Fibroblast of peridontal ligament (primary cell): ENCODE measurements around the gene CUX1.

Experiments
- DNase-seq: peaks from one replicate; pipeline ENCODE4 v3.0.0-alpha.2; 2010; ENCODE audit errors: extremely low read depth

The CUX1 gene

DNA sequence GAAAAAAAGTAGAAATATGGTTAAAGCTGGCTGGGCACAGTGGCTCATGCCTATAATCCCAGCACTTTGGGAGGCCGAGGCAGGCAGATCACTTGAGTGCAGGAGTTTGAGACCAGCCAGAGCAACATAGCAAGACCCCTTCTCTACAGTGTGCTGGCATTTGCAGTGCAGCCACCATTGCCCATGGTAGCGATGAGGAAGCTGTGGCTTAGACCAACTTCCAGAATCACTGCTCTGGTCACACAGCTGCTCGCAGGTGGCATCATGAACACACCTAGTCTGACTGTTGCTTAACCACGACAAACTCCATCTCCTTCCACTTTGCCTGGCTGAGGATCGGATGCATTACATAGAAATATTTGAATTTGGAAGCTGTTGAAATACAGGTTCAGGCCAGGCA lies 137.1 kb downstream of the CUX1 start:
- DNase-seq, result no peak

DNA sequence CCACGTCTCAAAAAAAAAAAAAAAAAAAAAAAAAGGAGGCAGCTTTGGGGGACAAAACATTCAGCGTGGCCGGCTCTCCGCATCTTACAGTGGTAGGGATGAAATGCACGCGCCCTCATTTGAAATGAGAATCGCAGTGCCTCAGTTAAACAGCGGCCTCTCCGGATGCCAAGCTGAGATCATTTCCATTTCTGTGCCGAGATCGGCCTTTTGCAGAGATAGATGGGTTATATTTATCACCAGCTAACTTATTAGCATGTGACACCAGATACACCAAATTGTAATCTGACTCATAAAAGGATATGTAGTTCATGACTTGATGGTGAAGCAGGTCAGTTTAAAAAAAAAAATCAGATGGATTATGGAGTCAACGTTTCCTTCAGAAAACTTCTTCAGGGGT lies 138.7 kb downstream of the CUX1 start:
- DNase-seq, result no peak

DNA sequence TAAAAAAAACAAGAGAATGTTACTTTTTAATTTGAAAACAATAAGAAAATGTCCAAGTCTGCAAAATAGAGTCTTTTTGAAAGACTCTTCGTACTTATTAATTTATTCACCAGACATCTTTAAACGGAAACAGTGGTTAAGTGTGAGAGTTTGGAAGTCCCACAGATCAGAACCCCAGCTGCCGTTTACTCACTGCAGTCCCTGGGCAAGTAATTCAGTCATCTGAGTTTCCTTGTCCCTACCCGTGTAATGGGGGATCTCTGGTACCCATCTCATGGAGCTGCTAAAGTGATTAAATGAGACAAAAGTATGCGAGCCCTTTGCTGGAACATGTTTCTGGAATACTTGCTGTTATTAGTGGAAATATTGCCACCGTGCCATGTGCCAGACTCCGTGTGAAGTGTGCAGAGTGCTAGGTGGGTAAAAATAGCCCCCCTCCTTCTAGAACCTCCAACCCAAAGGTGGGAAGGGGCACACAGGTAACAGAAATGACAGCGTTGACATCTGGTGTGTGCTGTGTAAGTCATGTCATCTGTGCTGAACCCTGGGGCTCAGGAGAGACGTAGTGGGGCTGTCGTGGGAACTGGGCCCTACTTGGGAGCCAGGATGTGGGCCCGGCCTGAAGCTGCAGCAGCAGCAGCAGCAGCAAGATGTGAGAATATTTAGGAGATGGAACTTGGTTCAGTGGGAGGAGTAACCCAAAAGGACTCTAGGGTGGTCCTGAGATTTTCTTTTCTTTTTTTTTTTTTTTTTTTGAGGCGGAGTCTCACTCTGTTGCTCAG lies 140.5 kb downstream of the CUX1 start:
- no peak for DNase-seq

DNA sequence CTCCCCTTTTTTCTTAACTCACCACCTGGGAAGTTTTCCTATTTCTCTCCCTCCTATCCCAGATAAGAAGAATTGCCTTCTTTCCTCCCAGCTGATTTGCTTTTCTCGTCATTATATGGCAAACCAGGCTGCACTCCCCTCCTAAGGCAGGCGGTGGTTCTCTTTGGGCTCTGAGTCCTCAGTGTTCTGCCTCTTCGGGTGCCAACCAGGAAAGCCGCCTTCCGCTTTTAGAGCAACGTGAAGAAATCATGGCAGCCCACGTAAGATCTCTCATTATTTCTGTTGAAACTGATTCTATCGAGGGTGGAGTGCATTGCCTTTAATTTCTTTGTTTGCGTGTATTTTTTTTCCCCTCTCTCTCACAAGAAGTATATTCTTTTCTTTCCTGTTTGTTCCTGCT lies 141.9 kb downstream of the CUX1 start:
- DNase-seq, result no peak

GRCh38 chr7:101959829-101960228 lies 142.4 kb downstream of the CUX1 start:
- no peak for DNase-seq

DNA sequence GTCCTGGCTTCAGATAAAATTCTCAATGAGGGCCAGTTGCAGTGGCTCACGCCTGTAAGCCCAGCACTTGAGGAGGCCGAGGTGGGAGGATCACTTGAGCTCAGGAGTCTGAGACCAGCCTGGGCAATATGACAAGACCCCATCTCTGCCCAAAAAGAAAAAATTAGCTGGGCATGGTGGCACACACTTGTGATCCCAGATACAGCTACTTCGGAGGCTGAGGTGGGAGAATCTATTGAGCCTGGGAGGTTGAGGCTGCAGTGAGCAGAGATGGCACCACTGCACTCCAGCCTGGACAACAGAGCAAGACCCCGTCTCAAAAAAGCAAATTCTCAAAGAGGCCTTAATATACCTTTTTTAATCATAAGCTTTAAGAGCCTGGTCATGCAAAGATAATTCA lies 142.9 kb downstream of the CUX1 start:
- DNase-seq, result no peak

DNA sequence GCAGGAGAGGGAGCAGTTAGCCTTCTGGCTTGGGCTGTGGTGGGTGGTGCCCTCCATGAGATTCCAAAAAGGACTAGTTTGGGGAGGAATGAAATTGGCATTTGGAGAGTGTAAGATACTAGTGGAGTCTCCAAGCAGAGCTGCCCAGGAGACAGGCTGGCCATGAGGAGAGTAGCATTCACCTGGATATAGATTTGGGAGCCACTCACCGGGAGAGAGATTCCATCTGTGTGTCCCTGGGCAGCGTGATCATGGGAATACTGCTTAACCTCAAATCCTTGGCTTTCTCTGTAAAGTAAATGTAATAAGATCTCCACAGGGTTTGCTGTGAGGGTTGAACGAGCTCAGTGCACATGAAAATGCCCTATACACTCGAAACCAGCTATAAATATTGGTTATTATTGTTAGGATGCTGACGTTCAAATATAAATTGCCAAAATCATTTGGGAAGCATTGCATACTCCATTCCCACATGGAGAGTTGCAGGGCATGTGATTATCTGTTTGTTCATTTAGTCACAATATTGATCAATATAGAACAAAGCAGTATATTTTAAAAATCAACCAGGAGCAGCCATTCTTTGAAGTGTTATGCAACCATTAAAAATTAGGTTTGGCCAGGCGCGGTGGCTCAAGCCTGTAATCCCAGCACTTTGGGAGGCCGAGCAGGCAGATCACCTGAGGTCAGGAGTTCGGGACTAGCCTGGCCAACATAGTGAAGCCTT lies 143.7 kb downstream of the CUX1 start:
- DNase-seq, result no peak

DNA sequence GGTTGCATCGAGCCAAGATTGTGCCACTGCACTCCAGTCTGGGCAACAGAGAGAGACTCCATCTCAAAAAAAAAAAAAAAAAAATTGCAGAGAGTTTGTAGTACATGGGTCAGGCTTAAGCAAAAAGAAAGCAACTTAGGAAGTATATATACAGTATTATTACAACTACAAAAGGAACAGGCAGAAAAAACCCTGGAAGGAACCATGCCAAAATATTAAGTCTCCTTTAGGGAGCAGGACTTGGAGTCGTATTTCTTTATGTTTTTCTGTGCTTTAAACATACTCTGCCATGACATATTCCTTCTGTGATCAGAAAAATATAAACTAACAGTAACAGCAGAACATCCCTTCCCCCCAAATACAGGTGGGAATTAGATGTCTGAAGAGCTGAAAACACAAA lies 144.4 kb downstream of the CUX1 start:
- DNase-seq, result no peak

- no peak for DNase-seq
These were observed 146.3 kb downstream of the CUX1 start for GRCh38 chr7:101963693-101964092.

DNA sequence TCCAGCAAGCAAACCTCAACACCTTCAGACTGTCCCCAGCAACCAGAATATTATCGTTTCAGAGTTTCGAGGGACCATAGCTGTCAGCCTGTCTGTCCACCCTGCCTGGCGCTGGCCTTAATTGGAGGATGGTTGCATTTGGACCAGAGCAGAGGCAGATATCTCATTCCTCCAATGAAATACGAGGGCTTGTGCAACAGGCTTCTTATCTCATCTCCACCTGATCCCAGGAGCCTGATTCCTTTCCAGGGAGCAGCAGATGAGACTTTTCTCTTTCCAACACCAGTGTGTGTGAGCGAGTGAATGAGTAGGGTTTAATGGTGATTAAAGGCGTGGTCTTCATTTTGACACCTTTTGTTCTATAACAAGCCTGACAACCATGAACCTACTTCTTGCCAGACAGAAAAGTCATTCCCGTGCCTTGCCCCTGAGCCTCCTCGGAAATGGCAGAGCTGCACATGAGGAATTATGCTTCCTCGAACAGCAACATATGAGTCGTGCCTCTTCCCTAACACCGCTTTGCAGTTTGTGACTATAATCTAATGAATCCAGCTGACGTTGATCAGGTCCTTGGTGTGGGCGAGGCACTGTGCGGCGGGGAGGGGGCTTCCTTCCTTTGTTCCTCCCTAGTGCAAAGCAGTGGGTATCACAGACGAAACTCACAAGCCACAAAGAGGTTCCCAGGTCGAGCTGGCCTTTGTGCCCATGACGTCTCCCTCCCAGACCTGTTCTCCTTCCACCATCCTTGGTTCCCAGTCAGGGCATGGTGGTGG lies 147.4 kb downstream of the CUX1 start:
- DNase-seq, result no peak

DNA sequence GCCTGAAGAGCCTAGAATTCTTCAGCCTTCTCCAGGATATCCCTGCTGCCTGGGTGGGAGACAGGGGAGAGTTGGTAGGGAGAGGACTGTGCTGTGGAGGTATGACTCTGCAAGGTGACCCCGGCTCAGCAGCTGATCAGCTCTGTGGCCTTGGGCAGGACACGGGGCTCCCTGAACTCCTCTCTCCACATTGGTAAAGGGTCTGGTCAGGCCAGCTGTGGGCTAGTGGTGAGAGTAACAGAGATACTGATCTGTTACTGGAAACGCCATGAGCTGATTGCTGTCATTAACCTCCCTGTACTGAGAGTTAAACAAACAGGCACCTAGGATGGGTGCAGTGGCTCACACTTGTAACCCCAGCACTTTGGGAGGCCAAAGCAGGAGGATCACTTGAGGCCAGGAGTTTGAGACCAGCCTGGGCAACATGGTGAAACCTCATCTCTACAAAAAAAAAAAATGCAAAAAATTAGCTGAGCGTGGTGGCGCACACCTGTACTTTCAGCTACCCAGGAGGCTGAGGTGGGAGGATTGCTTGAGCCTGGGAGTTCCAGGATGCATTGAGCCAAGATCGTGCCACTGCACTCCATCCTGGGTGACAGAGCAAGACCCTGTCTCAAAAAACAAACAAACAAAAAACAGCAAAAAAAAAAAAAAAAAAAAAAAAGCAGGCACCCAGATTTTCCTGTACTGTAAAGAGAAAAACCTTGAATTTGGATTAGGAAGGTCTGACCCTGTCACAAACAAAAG lies 151.5 kb downstream of the CUX1 start:
- DNase-seq, result no peak

- DNase-seq, result no peak
These were observed 152.7 kb downstream of the CUX1 start for GRCh38 chr7:101969997-101970585.

DNA sequence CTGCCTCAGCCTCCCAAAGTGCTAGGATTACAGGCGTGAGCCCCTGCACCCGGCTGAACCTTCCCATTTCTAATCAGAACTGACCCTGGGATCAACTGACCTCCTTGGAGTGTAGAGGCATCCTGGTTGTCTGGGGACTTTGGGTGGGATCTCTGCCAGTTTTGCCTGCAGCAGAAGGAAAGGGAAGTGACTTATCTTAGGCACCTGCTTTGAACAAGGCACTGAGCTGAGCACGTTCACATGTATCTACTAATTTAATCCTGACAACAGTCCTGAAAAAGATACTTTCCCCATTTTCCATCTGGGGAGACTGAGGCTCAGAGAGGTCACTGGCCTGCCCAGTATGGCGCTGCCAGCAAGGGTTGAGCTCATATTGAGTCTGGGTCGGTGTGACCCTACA lies 153.4 kb downstream of the CUX1 start:
- no peak for DNase-seq

GRCh38 chr7:101971457-101971856 lies 154.0 kb downstream of the CUX1 start:
- DNase-seq, result no peak

DNA sequence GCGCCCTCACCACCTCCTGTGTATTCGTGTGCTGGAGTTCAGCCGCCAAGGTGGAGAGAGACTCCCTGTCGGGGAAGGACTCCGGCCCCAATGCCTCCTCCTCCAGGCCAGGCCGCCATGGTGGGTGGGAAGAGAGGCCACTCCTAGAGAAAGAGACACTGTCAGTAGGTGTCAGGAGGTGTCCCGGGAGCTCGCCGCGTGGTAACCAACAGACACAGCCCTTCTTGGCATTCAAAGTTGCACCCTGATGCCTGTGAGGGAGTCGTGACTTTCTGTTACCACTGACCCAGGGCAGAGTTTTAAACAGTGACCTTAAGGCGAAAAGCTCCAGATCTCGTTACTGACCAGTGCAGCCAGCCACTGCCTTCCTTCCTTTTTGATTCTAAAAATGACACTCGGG lies 155.2 kb downstream of the CUX1 start:
- DNase-seq, result no peak

DNA sequence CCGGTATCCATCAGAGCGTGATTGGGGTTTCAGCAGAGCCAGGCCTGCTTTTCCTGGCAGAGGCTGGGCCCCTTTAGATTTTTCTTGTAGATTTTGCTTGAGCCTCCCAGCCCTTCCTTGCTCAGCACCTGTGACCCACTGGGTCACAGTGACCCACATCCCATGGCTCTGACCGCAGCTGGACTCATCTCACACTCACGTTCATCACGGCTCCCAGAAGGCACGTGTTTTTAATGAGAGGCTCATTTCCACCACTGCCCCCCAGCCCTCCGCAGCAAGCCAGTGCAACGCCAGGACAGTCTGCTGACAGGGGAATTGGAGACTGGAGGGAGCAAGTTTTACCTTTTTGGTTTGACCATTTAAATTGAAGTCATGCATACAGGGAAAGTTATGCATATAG lies 155.7 kb downstream of the CUX1 start:
- no peak for DNase-seq

DNA sequence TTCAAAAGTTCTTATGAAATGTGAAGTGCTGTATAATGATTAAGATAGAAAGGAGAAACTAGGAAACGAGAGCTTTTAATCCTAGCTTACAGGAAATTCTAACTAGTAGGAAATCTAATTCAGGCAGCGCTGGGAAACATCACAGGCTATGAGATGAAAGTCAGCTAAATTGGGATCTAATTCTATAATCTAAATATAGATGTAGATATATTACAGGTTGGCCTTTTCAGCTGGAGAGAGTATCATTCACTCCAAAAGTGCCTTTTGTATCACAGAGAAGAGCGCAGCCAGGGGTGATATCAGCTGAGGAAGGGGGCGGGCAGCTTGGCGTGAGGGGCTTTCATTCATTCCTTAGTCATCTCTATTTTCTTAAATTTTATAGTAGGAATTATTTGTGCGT lies 157.0 kb downstream of the CUX1 start:
- no peak for DNase-seq

- no peak for DNase-seq
These were observed 157.6 kb downstream of the CUX1 start for GRCh38 chr7:101975046-101975445.

DNA sequence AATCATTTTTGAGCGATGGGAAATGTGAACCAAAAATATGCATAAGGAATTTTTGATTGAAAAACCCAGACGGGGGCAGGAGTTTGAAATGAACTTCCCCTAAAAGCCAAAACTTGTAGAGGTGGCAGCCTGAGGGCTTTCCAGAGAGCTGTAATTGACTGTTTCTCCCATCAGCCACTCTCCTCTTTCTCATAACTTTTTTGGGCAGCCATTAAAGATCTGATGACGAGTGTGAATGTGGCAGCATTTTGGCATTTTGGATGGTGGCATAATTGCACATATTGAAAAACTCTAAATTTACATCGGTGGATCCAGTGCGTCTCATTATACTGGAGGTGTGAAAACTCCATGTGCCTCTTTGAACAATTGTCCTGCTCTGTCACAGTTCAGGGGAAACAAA lies 159.0 kb downstream of the CUX1 start:
- DNase-seq, result no peak

DNA sequence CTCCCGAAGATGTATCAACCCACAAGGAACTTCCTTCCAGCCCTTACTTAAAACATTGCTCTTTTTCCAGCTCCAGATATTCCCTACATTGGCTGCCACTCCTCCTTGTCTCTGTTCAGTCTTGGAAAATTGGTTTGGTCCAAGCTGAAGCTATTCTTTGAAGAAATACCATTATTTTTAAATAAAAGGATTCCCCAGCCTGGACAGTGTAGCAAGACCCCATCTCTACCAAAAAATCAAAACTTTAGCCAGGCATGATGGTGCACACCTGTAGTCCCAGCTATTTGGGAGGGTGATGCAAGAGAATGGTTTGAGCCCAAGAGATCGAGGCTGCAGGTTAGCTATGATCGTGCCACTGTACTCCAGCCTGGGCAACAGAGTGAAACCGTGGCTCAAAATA lies 159.8 kb downstream of the CUX1 start:
- no peak for DNase-seq

DNA sequence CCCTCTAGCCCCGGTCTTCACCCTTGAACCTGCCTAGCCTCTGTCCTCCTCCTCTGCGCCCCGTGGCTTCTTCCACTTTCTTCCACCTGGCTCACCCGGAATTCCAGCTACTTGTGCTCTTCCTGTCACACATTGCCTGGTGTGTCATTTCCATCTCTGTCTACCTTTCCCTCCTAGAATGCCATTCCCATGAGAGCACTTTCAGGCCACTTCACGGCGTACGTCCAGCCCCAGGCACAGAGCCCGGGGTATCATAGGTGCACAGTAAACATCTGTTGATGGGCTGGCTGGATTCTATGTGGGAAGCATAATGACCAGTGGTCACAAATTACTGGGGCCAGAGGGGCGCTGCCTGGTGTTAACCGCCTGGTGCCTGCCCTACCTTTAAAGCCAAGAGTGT lies 161.3 kb downstream of the CUX1 start:
- DNase-seq, result no peak
